MM.1S (cell line): ENCODE data around the gene PROK2.

Experiments used
- DNase-seq: peaks from one replicate; pipeline ENCODE4 v3.0.0-alpha.2; 2015
- H2AFZ ChIP-seq: fragments of 300-600 bp; sonication (generic); 2 replicates; pipeline ENCODE4 v1.6.0; 2016; ENCODE audit warnings: antibody characterized with exemption, low read length
- H3F3A ChIP-seq: fragments of 300-600 bp; sonication (generic); 2 replicates; pipeline ENCODE4 v1.6.1; 2016; ENCODE audit warnings: mild to moderate bottlenecking, antibody characterized with exemption, low read length, moderate library complexity, mixed read lengths; ENCODE audit not compliant: insufficient read depth
- H3K27ac ChIP-seq: fragments of 300-600 bp; sonication (generic); 2 replicates; pipeline ENCODE4 v1.5.1; 2016; ENCODE audit warnings: mild to moderate bottlenecking, low read length
- H3K27me3 ChIP-seq: fragments of 300-600 bp; sonication (generic); replicated peaks from 2 replicates; pipeline ENCODE4 v1.6.0; 2016; ENCODE audit warnings: low read length; ENCODE audit not compliant: insufficient read depth
- H3K36me3 ChIP-seq: fragments of 300-600 bp; sonication (generic); replicated peaks from 2 replicates; pipeline ENCODE4 v1.6.1; 2016; ENCODE audit warnings: mild to moderate bottlenecking, low read length, mixed read lengths; ENCODE audit not compliant: insufficient read depth
- H3K4me1 ChIP-seq: fragments of 300-600 bp; sonication (generic); 2 replicates; pipeline ENCODE4 v1.6.1; 2016; ENCODE audit warnings: low read length, mixed read lengths
- H3K4me2 ChIP-seq: fragments of 300-600 bp; sonication (generic); 2 replicates; pipeline ENCODE4 v1.6.0; 2016; ENCODE audit warnings: low read depth, low read length
- H3K4me3 ChIP-seq: fragments of 300-600 bp; sonication (generic); 2 replicates; pipeline ENCODE4 v1.5.1; 2016; ENCODE audit warnings: low read length, mixed read lengths
- H3K79me2 ChIP-seq: fragments of 300-600 bp; sonication (generic); 2 replicates; pipeline ENCODE4 v1.6.1; 2016; ENCODE audit warnings: mixed run types, low read length, mixed read lengths
- H3K9ac ChIP-seq: fragments of 300-600 bp; sonication (generic); 2 replicates; pipeline ENCODE4 v1.6.1; 2016; ENCODE audit warnings: low read length, mixed read lengths
- H3K9me2 ChIP-seq: fragments of 300-600 bp; sonication (generic); replicated peaks from 2 replicates; pipeline ENCODE4 v1.6.1; 2016; ENCODE audit warnings: mild to moderate bottlenecking, low read length, mixed read lengths; ENCODE audit not compliant: insufficient read depth
- H3K9me3 ChIP-seq: fragments of 300-600 bp; sonication (generic); replicated peaks from 2 replicates; pipeline ENCODE4 v1.6.1; 2016; ENCODE audit warnings: mild to moderate bottlenecking, low read length, mixed read lengths; ENCODE audit not compliant: insufficient read depth
- H4K20me1 ChIP-seq: fragments of 300-600 bp; sonication (generic); 2 replicates; pipeline ENCODE4 v1.6.1; 2016; ENCODE audit warnings: mild to moderate bottlenecking, low read length, moderate library complexity, mixed read lengths; ENCODE audit not compliant: insufficient read depth
- EZH2 ChIP-seq: fragments of 300-600 bp; sonication (generic); optimal IDR thresholded peaks from 2 replicates; pipeline ENCODE3; 2017; ENCODE audit warnings: low read depth, mild to moderate bottlenecking, antibody characterized with exemption, low read length, mixed read lengths
- EZH2phosphoT487 ChIP-seq: fragments of 300-600 bp; sonication (generic); IDR thresholded peaks from 2 replicates; pipeline ENCODE4 v1.6.1; 2018; ENCODE audit warnings: antibody characterized with exemption, low read length
- TF ChIP-seq, protein P1 (sequence below): fragments of 300-600 bp; sonication (generic); IDR thresholded peaks from 2 replicates; pipeline ENCODE4 v1.5.1; 2016; ENCODE audit warnings: antibody characterized with exemption, low read length, mixed read lengths

The PROK2 gene

DNA sequence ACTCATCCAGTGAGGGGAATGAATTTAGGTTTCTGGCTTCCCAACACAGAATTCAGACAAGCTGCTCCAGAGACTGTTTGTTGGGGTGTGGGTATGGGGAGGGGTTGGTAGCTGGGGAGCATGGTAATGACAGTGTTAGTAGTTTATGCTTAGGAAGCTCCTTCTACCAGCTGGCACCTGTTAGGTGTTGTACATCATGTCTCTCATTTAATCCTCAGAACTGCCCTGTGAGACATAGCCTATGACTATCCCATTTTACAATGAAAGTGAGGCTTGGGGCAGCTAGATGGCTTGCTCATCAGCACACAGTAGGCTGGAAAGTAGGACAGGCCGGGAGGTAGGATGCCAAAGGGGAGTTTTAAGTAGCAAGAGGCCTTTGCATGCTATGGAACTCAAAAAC is 62.3 kb downstream of the PROK2 start:
- TF ChIP-seq EZH2 (no peak), EZH2phosphoT487 (no peak)
- TF ChIP-seq, protein P1, sequence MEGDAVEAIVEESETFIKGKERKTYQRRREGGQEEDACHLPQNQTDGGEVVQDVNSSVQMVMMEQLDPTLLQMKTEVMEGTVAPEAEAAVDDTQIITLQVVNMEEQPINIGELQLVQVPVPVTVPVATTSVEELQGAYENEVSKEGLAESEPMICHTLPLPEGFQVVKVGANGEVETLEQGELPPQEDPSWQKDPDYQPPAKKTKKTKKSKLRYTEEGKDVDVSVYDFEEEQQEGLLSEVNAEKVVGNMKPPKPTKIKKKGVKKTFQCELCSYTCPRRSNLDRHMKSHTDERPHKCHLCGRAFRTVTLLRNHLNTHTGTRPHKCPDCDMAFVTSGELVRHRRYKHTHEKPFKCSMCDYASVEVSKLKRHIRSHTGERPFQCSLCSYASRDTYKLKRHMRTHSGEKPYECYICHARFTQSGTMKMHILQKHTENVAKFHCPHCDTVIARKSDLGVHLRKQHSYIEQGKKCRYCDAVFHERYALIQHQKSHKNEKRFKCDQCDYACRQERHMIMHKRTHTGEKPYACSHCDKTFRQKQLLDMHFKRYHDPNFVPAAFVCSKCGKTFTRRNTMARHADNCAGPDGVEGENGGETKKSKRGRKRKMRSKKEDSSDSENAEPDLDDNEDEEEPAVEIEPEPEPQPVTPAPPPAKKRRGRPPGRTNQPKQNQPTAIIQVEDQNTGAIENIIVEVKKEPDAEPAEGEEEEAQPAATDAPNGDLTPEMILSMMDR: no peak
- no peaks in the 10 kb centered on the region for H3K27me3 ChIP-seq
- H3K36me3 ChIP-seq: no peaks in the 10 kb centered on the region
- H3K9ac ChIP-seq: peak overlapping the region; percentile 87
- H3K4me2 ChIP-seq: peak overlapping the region; percentile 91
- H3F3A ChIP-seq: peaks cover 22% of the 10 kb centered on the region
- no peaks in the 10 kb centered on the region for H4K20me1 ChIP-seq
- peak overlapping the region; percentile 92 for H3K4me3 ChIP-seq
- H2AFZ ChIP-seq: no peak overlapping the region
- peaks cover 28% of the 10 kb centered on the region for H3K4me1 ChIP-seq
- H3K9me3 ChIP-seq: no peaks in the 10 kb centered on the region
- DNase-seq: peak; percentile 30
- H3K27ac ChIP-seq: peak overlapping the region; percentile 84
- no peaks in the 10 kb centered on the region for H3K9me2 ChIP-seq
- peaks cover 62% of the 10 kb centered on the region for H3K79me2 ChIP-seq
